Endothelial cell of umbilical vein (primary cell): ENCODE results near the gene NEDD4L. TPM values are rescaled to one million over a fixed set of nuclear protein-coding genes. Genes with fewer than 3 reads are reported as not detected.

Experiments
- BruUV-seq: library from RNA; stranded (reverse); fragments of 400-500 nt; replicated peaks from 2 replicates; lab custom pipeline; 2021; lab: Mats Ljungman, UMichigan
- CTCF ChIA-PET: fragments of 300-600, 350-600 bp; sonication (Branson Sonifier 250); formaldehyde crosslinking; loops from one replicate; lab custom pipeline; 2021; ENCODE audit warnings: antibody characterized with exemption, inconsistent platforms; lab: Charles Lee
- POLR2A ChIA-PET: fragments of 300-600, 350-600 bp; sonication (Branson Sonifier 250); formaldehyde crosslinking; loops from one replicate; lab custom pipeline; 2021; ENCODE audit warnings: antibody characterized with exemption, inconsistent platforms; lab: Charles Lee
- DNase-seq: peaks from one replicate; pipeline ENCODE4 v3.0.0-alpha.2; 2011; ENCODE audit warnings: low read depth, low spot score
- FAIRE-seq: peaks from 2 replicates; lab custom pipeline; 2011; peaks lifted over from hg19 to GRCh38; lab: Jason Lieb, UNC
- H2AFZ ChIP-seq: 2 replicates; pipeline ENCODE4 v1.6.0; 2012; ENCODE audit warnings: low read depth, low read length, control low read depth, inconsistent platforms
- H3K27ac ChIP-seq: 2 replicates; pipeline ENCODE4 v1.5.1; 2011; ENCODE audit warnings: low read depth, mild to moderate bottlenecking, control low read depth, low read length, moderate library complexity; ENCODE audit not compliant: insufficient read depth
- H3K27me3 ChIP-seq, 2 experiments: 2 replicates each; pipeline versions ENCODE4 v1.6.0 to v1.6.1; 2011; ENCODE audit warnings: low read length in 2 of 2, mixed read lengths in 1 of 2; ENCODE audit not compliant: control insufficient read depth in 2 of 2, insufficient read depth in 2 of 2
- H3K36me3 ChIP-seq, 2 experiments: 2 replicates in 1 of 2; 3 replicates in 1 of 2; pipeline ENCODE4 v1.5.1; 2011; ENCODE audit warnings: low read length in 2 of 2, mild to moderate bottlenecking in 1 of 2, moderate library complexity in 1 of 2; ENCODE audit not compliant: control insufficient read depth in 2 of 2, insufficient read depth in 2 of 2; ENCODE audit errors: extremely low read depth in 1 of 2
- H3K4me1 ChIP-seq: 3 replicates; pipeline ENCODE4 v1.5.1; 2011; ENCODE audit warnings: mild to moderate bottlenecking, low read length; ENCODE audit not compliant: control insufficient read depth, insufficient read depth; ENCODE audit errors: extremely low read depth
- H3K4me2 ChIP-seq: 2 replicates; pipeline ENCODE4 v1.6.1; 2011; ENCODE audit warnings: low read length, control low read depth, mixed read lengths; ENCODE audit not compliant: insufficient read depth
- H3K4me3 ChIP-seq, 3 experiments: fragments of 200-600 bp in 1 of 3; sonication (generic), shearing (Covaris generic) in 1 of 3; replicated peaks in 1 of 3; 2 replicates each; pipeline ENCODE4 v1.5.1; 2011 to 2016; ENCODE audit warnings: control low read depth in 3 of 3, low read length in 3 of 3, mild to moderate bottlenecking in 2 of 3, inconsistent platforms in 1 of 3, low read depth in 1 of 3, moderate library complexity in 1 of 3; ENCODE audit not compliant: insufficient read depth in 1 of 3
- H3K79me2 ChIP-seq: 2 replicates; pipeline ENCODE4 v1.6.0; 2012; ENCODE audit warnings: low read length, inconsistent platforms; ENCODE audit not compliant: control insufficient read depth, insufficient read depth
- H3K9ac ChIP-seq: replicated peaks from 2 replicates; pipeline ENCODE3; 2011; ENCODE audit warnings: low read length, control low read depth; ENCODE audit not compliant: insufficient read depth; ENCODE audit errors: extremely low read depth
- H3K9me1 ChIP-seq: replicated peaks from 3 replicates; pipeline ENCODE4 v1.6.0; 2011; ENCODE audit warnings: mild to moderate bottlenecking, low read length; ENCODE audit not compliant: control insufficient read depth, insufficient read depth; ENCODE audit errors: extremely low read depth
- H3K9me3 ChIP-seq: replicated peaks from 2 replicates; pipeline ENCODE4 v1.5.1; 2012; ENCODE audit warnings: low read length, inconsistent platforms; ENCODE audit not compliant: control insufficient read depth, insufficient read depth
- H4K20me1 ChIP-seq: replicated peaks from 2 replicates; pipeline ENCODE3; 2011; ENCODE audit warnings: mild to moderate bottlenecking, low read length; ENCODE audit not compliant: control insufficient read depth, insufficient read depth; ENCODE audit errors: extremely low read depth
- EZH2 ChIP-seq: IDR thresholded peaks from 2 replicates; pipeline ENCODE4 v1.6.1; 2012; ENCODE audit warnings: borderline replicate concordance, low read depth, mild to moderate bottlenecking, moderate library complexity, low read length, inconsistent platforms; ENCODE audit not compliant: severe bottlenecking
- FOS ChIP-seq: IDR thresholded peaks from 2 replicates; pipeline ENCODE4 v1.6.1; 2011; ENCODE audit warnings: mild to moderate bottlenecking, low read length, moderate library complexity, borderline replicate concordance; ENCODE audit not compliant: insufficient read depth
- GATA2 ChIP-seq: IDR thresholded peaks from 2 replicates; pipeline ENCODE4 v1.7.0; 2011; ENCODE audit warnings: low read depth, mild to moderate bottlenecking, moderate library complexity, mixed read lengths, low read length; ENCODE audit not compliant: insufficient read length, insufficient read depth
- JUN ChIP-seq: IDR thresholded peaks from 2 replicates; pipeline ENCODE4 v1.6.1; 2011; ENCODE audit warnings: borderline replicate concordance, low read depth; ENCODE audit not compliant: insufficient read length, insufficient read depth
- MYC ChIP-seq: IDR thresholded peaks from one replicate; pipeline ENCODE4 v1.6.1; 2011; ENCODE audit warnings: mild to moderate bottlenecking, low read depth, low read length
- POLR2A ChIP-seq: IDR thresholded peaks from 2 replicates; pipeline ENCODE4 v1.6.1; 2012; ENCODE audit warnings: low read depth, mild to moderate bottlenecking, control low read depth, low read length
- POLR2AphosphoS5 ChIP-seq: IDR thresholded peaks from 2 replicates; pipeline ENCODE4 v1.6.1; 2012; ENCODE audit warnings: low read depth, mild to moderate bottlenecking, control low read depth, low read length, moderate library complexity; ENCODE audit not compliant: insufficient read depth
- dilution Hi-C: fragments of 300-500 bp; cut with MboI; formaldehyde crosslinking; loops from one replicate; pipeline ENCODE4 v1.15.0; 2019; ENCODE audit warnings: low sequenced_read_pairs; ENCODE audit not compliant: extremely low pct_ligation_motif_present
- intact Hi-C: fragments of 100-400 bp; cut with micrococcal nuclease; formaldehyde crosslinking; loops from one replicate; pipeline ENCODE4 v1.10.0; 2022
- polyA plus RNA-seq, 4 experiments: library from polyadenylated mRNA; depleted of rRNA in 3 of 4; stranded (reverse) in 3 of 4; unstranded in 1 of 4; fragments of >200 nt; gene quantifications; 2 replicates each; pipeline versions ENCODE4 v1.2.1 to v1.2.3, GENCODE V29; 2011 to 2012; ENCODE audit warnings: missing spikeins in 1 of 4
- total RNA-seq: library from RNA; stranded (reverse); gene quantifications from 2 replicates; pipeline ENCODE4 v1.2.3, GENCODE V29; 2021
- TF ChIP-seq, protein P1 (sequence below), 2 donors: IDR thresholded peaks; 1 replicate in 1 of 2; 2 replicates in 1 of 2; pipeline ENCODE4 v1.5.1; 2011; ENCODE audit warnings: low read length in 2 of 2, mild to moderate bottlenecking in 2 of 2, moderate library complexity in 2 of 2, control low read depth in 1 of 2, inconsistent platforms in 1 of 2, low read depth in 1 of 2; ENCODE audit not compliant: insufficient read depth in 1 of 2; ENCODE audit errors: extremely low read depth in 1 of 2

The NEDD4L gene
- total and polyA plus RNA-seq, 2 donors (not counting 3 experiments of a cell fraction or from before 2014, with no cell fraction given), result 20.5 to 78.9 TPM

DNA sequence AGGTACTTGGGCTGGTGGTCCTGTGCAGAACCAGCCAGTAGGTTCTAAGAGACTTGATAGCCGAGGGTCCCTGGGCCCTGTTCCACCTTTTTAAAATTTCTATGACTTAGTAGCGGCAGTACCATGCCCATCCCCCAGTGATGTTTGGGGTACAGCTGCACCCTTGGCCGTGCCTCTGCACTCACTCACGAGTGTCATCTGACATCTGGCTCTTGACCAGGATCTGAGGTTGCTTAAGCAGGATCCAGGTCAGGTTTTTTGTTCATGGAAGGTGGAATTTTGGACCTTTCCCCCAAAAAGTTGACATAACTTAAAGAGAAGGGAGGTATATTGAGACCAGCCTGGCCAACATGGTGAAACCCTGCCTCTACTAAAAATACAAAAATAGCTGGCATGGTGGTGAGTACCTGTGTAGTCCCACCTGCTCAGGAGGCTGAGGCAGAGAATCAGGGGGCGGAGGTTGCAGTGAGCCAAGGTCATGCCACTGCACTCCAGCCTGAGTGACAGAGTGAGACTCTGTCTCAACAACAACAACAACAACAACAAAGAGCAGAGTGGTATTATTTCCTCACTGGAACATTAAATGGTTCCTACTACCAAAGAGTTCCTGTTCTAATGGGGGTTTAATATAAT lies 163.6 kb downstream of the NEDD4L start:
- no peak overlapping the region for H2AFZ ChIP-seq
- dilution Hi-C loops, result no loop called here
- no peaks in the 10 kb centered on the region for H3K79me2 ChIP-seq
- ChIA-PET POLR2A (no interaction called here), CTCF (interaction anchor here (2.1 kb wide), 1 partner anchor 26 kb away, joined by 7 read pairs; no protein-coding TSS in a partner anchor)
- TF ChIP-seq POLR2AphosphoS5, result no peak
- TF ChIP-seq EZH2, result no peak
- TF ChIP-seq, protein P1, sequence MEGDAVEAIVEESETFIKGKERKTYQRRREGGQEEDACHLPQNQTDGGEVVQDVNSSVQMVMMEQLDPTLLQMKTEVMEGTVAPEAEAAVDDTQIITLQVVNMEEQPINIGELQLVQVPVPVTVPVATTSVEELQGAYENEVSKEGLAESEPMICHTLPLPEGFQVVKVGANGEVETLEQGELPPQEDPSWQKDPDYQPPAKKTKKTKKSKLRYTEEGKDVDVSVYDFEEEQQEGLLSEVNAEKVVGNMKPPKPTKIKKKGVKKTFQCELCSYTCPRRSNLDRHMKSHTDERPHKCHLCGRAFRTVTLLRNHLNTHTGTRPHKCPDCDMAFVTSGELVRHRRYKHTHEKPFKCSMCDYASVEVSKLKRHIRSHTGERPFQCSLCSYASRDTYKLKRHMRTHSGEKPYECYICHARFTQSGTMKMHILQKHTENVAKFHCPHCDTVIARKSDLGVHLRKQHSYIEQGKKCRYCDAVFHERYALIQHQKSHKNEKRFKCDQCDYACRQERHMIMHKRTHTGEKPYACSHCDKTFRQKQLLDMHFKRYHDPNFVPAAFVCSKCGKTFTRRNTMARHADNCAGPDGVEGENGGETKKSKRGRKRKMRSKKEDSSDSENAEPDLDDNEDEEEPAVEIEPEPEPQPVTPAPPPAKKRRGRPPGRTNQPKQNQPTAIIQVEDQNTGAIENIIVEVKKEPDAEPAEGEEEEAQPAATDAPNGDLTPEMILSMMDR (IDR thresholded peaks at IDR 0.05; ENCODE audit: extremely low read depth in 1 of 2, insufficient read depth in 1 of 2, low read depth in 1 of 2, low read length in 2 of 2), result no peak
- TF ChIP-seq MYC, result no peak
- TF ChIP-seq POLR2A, result no peak
- no peak for TF ChIP-seq GATA2
- no peak for TF ChIP-seq JUN
- TF ChIP-seq FOS, result no peak
- intact Hi-C loops, result no loop called here
- H3K4me1 ChIP-seq, result peaks cover 12% of the 10 kb centered on the region
- H3K9me3 ChIP-seq, result no peaks in the 10 kb centered on the region
- H3K9ac ChIP-seq, result no peak overlapping the region
- H3K27me3 ChIP-seq, result no peaks in the 10 kb centered on the region
- H3K4me2 ChIP-seq, result no peak overlapping the region
- no peak for FAIRE-seq
- no peak for DNase-seq
- H3K36me3 ChIP-seq, result no peaks in the 10 kb centered on the region
- no peaks in the 10 kb centered on the region for H4K20me1 ChIP-seq
- H3K9me1 ChIP-seq, result no peaks in the 10 kb centered on the region
- H3K4me3 ChIP-seq, result no peak overlapping the region
- BruUV-seq, result no TSS peak
- H3K27ac ChIP-seq, result no peak overlapping the region
